A549 (cell line): ENCODE results near the gene SASH1. TPM values are rescaled to one million over a fixed set of nuclear protein-coding genes. Genes with fewer than 3 reads are reported as not detected.

ENCODE experiments used
- ATAC-seq, 2 experiments: fragments of 200-7000 bp in 1 of 2; fragments of >200 bp in 1 of 2; cut with Nextera tagmentation in 1 of 2; cut with Tn5 transposase in 1 of 2; 3 replicates each; pipeline versions ENCODE4 v1.8.0 to v1.9.1; 2018 to 2020; ENCODE audit warnings: mild to moderate bottlenecking in 1 of 2, moderate library complexity in 1 of 2
- CTCF ChIA-PET: fragments of 300-600 bp; sonication (Branson Sonifier 250); formaldehyde crosslinking; extraction: SDS; loops from one replicate; lab custom pipeline; 2021; ENCODE audit warnings: antibody characterized with exemption, inconsistent platforms; lab: Yijun Ruan, JAX
- POLR2A ChIA-PET: fragments of 350-600 bp; formaldehyde crosslinking; extraction: SDS; loops from one replicate; lab custom pipeline; 2021; ENCODE audit warnings: antibody characterized with exemption, inconsistent platforms; lab: Yijun Ruan, JAX
- DNase-seq, 2 experiments: peaks; one replicate each; pipeline versions ENCODE4 v3.0.0 to v3.0.0-alpha.2; 2011 to 2016; ENCODE audit warnings: low read depth in 1 of 2, low spot score in 1 of 2
- FAIRE-seq: peaks from 2 replicates; lab custom pipeline; 2011; peaks lifted over from hg19 to GRCh38; lab: Jason Lieb, UNC
- H3K27ac ChIP-seq, 2 experiments: fragments of >200 bp; sonication (Bioruptor Twin); formaldehyde crosslinking; 3 replicates each; pipeline ENCODE4 v1.5.1; 2016 to 2017
- H3K4me1 ChIP-seq: fragments of >200 bp; sonication (Bioruptor Twin); formaldehyde crosslinking; 3 replicates; pipeline ENCODE4 v1.6.1; 2016
- H3K4me2 ChIP-seq: fragments of >200 bp; sonication (Bioruptor Twin); formaldehyde crosslinking; 3 replicates; pipeline ENCODE4 v1.6.1; 2016
- H3K4me3 ChIP-seq: fragments of >200 bp; sonication (Bioruptor Twin); formaldehyde crosslinking; 3 replicates; pipeline ENCODE4 v1.5.1; 2016
- H3K9me3 ChIP-seq: fragments of >200 bp; sonication (Bioruptor Twin); formaldehyde crosslinking; 3 replicates; pipeline ENCODE4 v1.6.1; 2016
- ATOH8 ChIP-seq: fragments of 250-450 bp; sonication (Bioruptor Pico); IDR thresholded peaks from 2 replicates; pipeline ENCODE4 v1.5.0; 2020; ENCODE audit warnings: low read depth, mild to moderate bottlenecking, moderate library complexity
- EHF ChIP-seq: fragments of 250-450 bp; sonication (Bioruptor Pico); IDR thresholded peaks from 2 replicates; pipeline ENCODE4 v1.5.0; 2020; ENCODE audit warnings: mild to moderate bottlenecking
- EHMT2 ChIP-seq: fragments of 200-600 bp; sonication (generic); IDR thresholded peaks from 2 replicates; pipeline ENCODE4 v1.6.1; 2016; ENCODE audit warnings: antibody characterized with exemption, low read depth, mild to moderate bottlenecking, moderate library complexity
- ELK1 ChIP-seq: fragments of 150-350 bp; IDR thresholded peaks from 2 replicates; pipeline ENCODE4 v1.6.1; 2014; ENCODE audit warnings: low read depth, mild to moderate bottlenecking, low read length
- ESRRA ChIP-seq: fragments of 150-350 bp; IDR thresholded peaks from 2 replicates; pipeline ENCODE4 v1.6.1; 2014; ENCODE audit warnings: mild to moderate bottlenecking, low read length, borderline replicate concordance
- FOXS1 ChIP-seq: fragments of 250-450 bp; sonication (Bioruptor Pico); IDR thresholded peaks from 2 replicates; pipeline ENCODE4 v1.5.0; 2020; ENCODE audit warnings: mild to moderate bottlenecking, moderate library complexity
- GATA3 ChIP-seq: IDR thresholded peaks from 2 replicates; pipeline ENCODE4 v1.6.1; 2012; ENCODE audit warnings: borderline replicate concordance
- HMGXB4 ChIP-seq: fragments of 250-450 bp; sonication (Bioruptor Pico); IDR thresholded peaks from 2 replicates; pipeline ENCODE4 v1.5.0; 2021; ENCODE audit warnings: mild to moderate bottlenecking, moderate library complexity, borderline replicate concordance
- HOXA7 ChIP-seq: fragments of 250-450 bp; sonication (Bioruptor Pico); IDR thresholded peaks from 2 replicates; pipeline ENCODE4 v1.5.0; 2020; ENCODE audit warnings: mild to moderate bottlenecking, moderate library complexity
- HOXB13 ChIP-seq: fragments of 250-450 bp; sonication (Bioruptor Pico); IDR thresholded peaks from 2 replicates; pipeline ENCODE4 v1.5.0; 2020; ENCODE audit warnings: low read depth, mild to moderate bottlenecking, moderate library complexity
- HOXB5 ChIP-seq: fragments of 250-450 bp; sonication (Bioruptor Pico); IDR thresholded peaks from 2 replicates; pipeline ENCODE4 v1.5.0; 2020; ENCODE audit warnings: mild to moderate bottlenecking, moderate library complexity
- JUN ChIP-seq, 2 experiments: fragments of >200 bp; sonication (Bioruptor Twin); formaldehyde crosslinking; IDR thresholded peaks; 2 replicates in 1 of 2; 3 replicates in 1 of 2; pipeline ENCODE4 v1.6.1; 2016 to 2017
- JUNB ChIP-seq: fragments of >200 bp; sonication (Bioruptor Twin); formaldehyde crosslinking; IDR thresholded peaks from 2 replicates; pipeline ENCODE4 v1.6.1; 2016
- KDM1A ChIP-seq: fragments of 200-600 bp; sonication (generic); IDR thresholded peaks from 2 replicates; pipeline ENCODE4 v1.6.1; 2016; ENCODE audit warnings: low read depth, mild to moderate bottlenecking
- NFE2L2 ChIP-seq: fragments of 150-350 bp; conservative IDR thresholded peaks from 2 replicates; pipeline ENCODE4 v1.6.1; 2014; ENCODE audit warnings: low read length
- NPAS2 ChIP-seq: fragments of 250-450 bp; sonication (Bioruptor Pico); IDR thresholded peaks from 2 replicates; pipeline ENCODE4 v1.8.0; 2022; ENCODE audit warnings: mild to moderate bottlenecking, moderate library complexity, borderline replicate concordance
- NR3C1 ChIP-seq: fragments of >200 bp; sonication (Bioruptor Twin); formaldehyde crosslinking; IDR thresholded peaks from 3 replicates; pipeline ENCODE4 v1.6.1; 2017
- POLR2AphosphoS2 ChIP-seq: conservative IDR thresholded peaks from 2 replicates; pipeline ENCODE4 v1.6.1; 2012; ENCODE audit warnings: low read length, improper control_type of control experiment, inconsistent platforms
- RAD21 ChIP-seq, 2 experiments: fragments of >200 bp in 1 of 2; sonication (Bioruptor Twin) in 1 of 2; formaldehyde crosslinking in 1 of 2; IDR thresholded peaks in 1 of 2; conservative IDR thresholded peaks in 1 of 2; 2 replicates in 1 of 2; 3 replicates in 1 of 2; pipeline ENCODE4 v1.6.1; 2012 to 2018; ENCODE audit warnings: inconsistent platforms in 1 of 2
- RARB ChIP-seq: fragments of 250-450 bp; sonication (Bioruptor Pico); IDR thresholded peaks from 2 replicates; pipeline ENCODE4 v1.8.0; 2021; ENCODE audit warnings: mild to moderate bottlenecking, moderate library complexity
- REST ChIP-seq: fragments of 200-600 bp; sonication (generic); IDR thresholded peaks from 2 replicates; pipeline ENCODE4 v1.6.1; 2016; ENCODE audit warnings: antibody characterized with exemption, mild to moderate bottlenecking, moderate library complexity
- RFX5 ChIP-seq: fragments of 450-650 bp; IDR thresholded peaks from 2 replicates; pipeline ENCODE4 v1.7.1; 2014; ENCODE audit warnings: antibody characterized with exemption, mild to moderate bottlenecking, moderate library complexity
- RNF2 ChIP-seq: fragments of 200-600 bp; sonication (generic); IDR thresholded peaks from 2 replicates; pipeline ENCODE4 v1.6.1; 2016; ENCODE audit warnings: low read depth, mild to moderate bottlenecking, antibody characterized with exemption, moderate library complexity, borderline replicate concordance
- SMC3 ChIP-seq: fragments of >200 bp; sonication (Bioruptor Twin); formaldehyde crosslinking; IDR thresholded peaks from 3 replicates; pipeline ENCODE4 v1.6.1; 2018; ENCODE audit warnings: inconsistent platforms
- SREBF2 ChIP-seq: fragments of 450-650 bp; IDR thresholded peaks from 2 replicates; pipeline ENCODE4 v1.6.1; 2014; ENCODE audit warnings: mild to moderate bottlenecking, moderate library complexity
- TFCP2L1 ChIP-seq: fragments of 250-450 bp; sonication (Bioruptor Pico); IDR thresholded peaks from 2 replicates; pipeline ENCODE4 v1.5.0; 2021; ENCODE audit warnings: mild to moderate bottlenecking
- USF2 ChIP-seq: fragments of 450-650 bp; IDR thresholded peaks from 2 replicates; pipeline ENCODE4 v1.6.1; 2014; ENCODE audit warnings: antibody characterized with exemption
- ZC3H11A ChIP-seq: fragments of 450-650 bp; IDR thresholded peaks from 2 replicates; pipeline ENCODE4 v1.6.1; 2014; ENCODE audit warnings: antibody characterized with exemption, mild to moderate bottlenecking
- ZFP36 ChIP-seq: fragments of 450-650 bp; IDR thresholded peaks from 2 replicates; pipeline ENCODE4 v1.6.1; 2014; ENCODE audit warnings: borderline replicate concordance; ENCODE audit not compliant: partially characterized antibody
- WGBS: methylation state at CpG from one replicate; pipeline ENCODE4 v1.1.6; 2017; ENCODE audit errors: missing lambda C conversion rate; 5-methylcytosine and 5-hydroxymethylcytosine counted together
- polyA plus RNA-seq, 4 experiments: library from polyadenylated mRNA; depleted of rRNA in 3 of 4; stranded (reverse); fragments of >200 nt; fragmentation: RNase III in 1 of 4; extraction: RNeasy Plus Mini Kit Qiagen cat#74134 plus additional on column Dnase treatment in 1 of 4; gene quantifications; 2 replicates in 3 of 4; 3 replicates in 1 of 4; pipeline ENCODE4 v1.2.3, GENCODE V29; 2011 to 2017

Gene SASH1
- polyA plus RNA-seq, 2 of the 4 experiments (the other 2 are of a cell fraction) = 2.5 to 3.0 TPM

DNA sequence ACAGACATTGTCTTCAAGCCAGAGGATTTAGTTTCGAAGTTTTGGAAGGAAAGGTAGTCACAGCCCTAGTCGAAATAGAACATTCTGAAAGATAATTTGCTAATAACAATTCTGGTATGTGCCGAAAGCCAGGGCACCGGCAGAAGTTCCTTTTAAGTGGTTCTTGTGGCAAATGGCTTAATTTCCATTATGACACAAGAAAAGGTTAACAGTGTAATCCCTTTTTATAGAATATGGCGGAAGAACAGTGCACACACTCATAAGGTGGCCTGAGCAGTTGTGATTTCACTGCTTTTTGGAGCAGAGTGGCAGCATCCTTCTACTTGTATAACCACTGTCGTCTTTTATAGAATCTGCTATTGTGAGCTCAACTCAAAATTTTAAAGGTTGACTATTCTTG, 152.4 kb downstream of the SASH1 start:
- ChIA-PET POLR2A (no interaction called here), CTCF (no interaction called here)
- Histone ChIP-seq H3K4me2 (no peak overlapping the region), H3K4me1 (no peaks in the 10 kb centered on the region), H3K4me3 (no peak overlapping the region), H3K9me3 (no peaks in the 10 kb centered on the region), H3K27ac (no peak overlapping the region)
- 78% methylated on average over 6 of the region's 6 CpGs for WGBS
- FAIRE-seq (no peak), ATAC-seq (no peak), DNase-seq (no peak)
- TF ChIP-seq KDM1A (no peak), USF2 (no peak), RFX5 (no peak), HOXB13 (CRISPR knock-in tag) (no peak), JUNB (no peak), REST (no peak), JUN (IDR thresholded peaks at IDR 0.05) (no peak), ESRRA (no peak), GATA3 (no peak), HOXA7 (no peak), SREBF2 (no peak), NFE2L2 (no peak), FOXS1 (CRISPR knock-in tag) (no peak), ZC3H11A (no peak), ZFP36 (no peak), RNF2 (no peak), RAD21 (conservative IDR thresholded peaks at IDR 0.05 in 1 of 2, IDR thresholded peaks at IDR 0.05 in 1 of 2) (no peak), ELK1 (no peak), NPAS2 (CRISPR knock-in tag) (no peak)

GRCh38 chr6:148497257-148497656, 154.6 kb downstream of the SASH1 start:
- FAIRE-seq (no peak), ATAC-seq (no peak), DNase-seq (no peak)
- Histone ChIP-seq H3K4me2 (no peak overlapping the region), H3K27ac (no peak overlapping the region), H3K4me3 (no peak overlapping the region), H3K9me3 (no peaks in the 10 kb centered on the region), H3K4me1 (no peaks in the 10 kb centered on the region)
- POLR2A ChIA-PET = no interaction called here
- 90% methylated on average over 2 of the region's 2 CpGs for WGBS
- CTCF ChIA-PET = no interaction called here
- TF ChIP-seq ZFP36 = no peak
- TF ChIP-seq ATOH8 (CRISPR knock-in tag) = no peak
- TF ChIP-seq TFCP2L1 = no peak
- no peak for TF ChIP-seq RARB (CRISPR knock-in tag)
- TF ChIP-seq EHF = no peak
- TF ChIP-seq NPAS2 (CRISPR knock-in tag) = no peak
- TF ChIP-seq NFE2L2 = no peak
- TF ChIP-seq JUN (IDR thresholded peaks at IDR 0.05) = no peak
- no peak for TF ChIP-seq EHMT2
- TF ChIP-seq FOXS1 (CRISPR knock-in tag) = no peak
- TF ChIP-seq NR3C1 = no peak
- no peak for TF ChIP-seq HMGXB4 (CRISPR knock-in tag)
- no peak for TF ChIP-seq RFX5
- no peak for TF ChIP-seq HOXB5 (CRISPR knock-in tag)
- no peak for TF ChIP-seq SMC3
- no peak for TF ChIP-seq POLR2AphosphoS2
